K562 (cell line): ENCODE measurements around the gene GPR15. TPM values are rescaled to one million over a fixed set of nuclear protein-coding genes. Genes with fewer than 3 reads are reported as not detected.

Experiments
- CREB1 ChIP-seq, 2 experiments: sonication (generic) in 1 of 2; formaldehyde crosslinking in 1 of 2; IDR thresholded peaks; 2 replicates each; pipeline versions ENCODE4 v1.6.1 to v1.8.0; 2012 to 2022; ENCODE audit warnings: inconsistent platforms in 1 of 2, mild to moderate bottlenecking in 1 of 2, missing genetic modification reagents in 1 of 2, moderate library complexity in 1 of 2
- CTBP1 ChIP-seq: fragments of 450-650 bp; IDR thresholded peaks from 2 replicates; pipeline ENCODE4 v1.6.1; 2016; ENCODE audit warnings: borderline replicate concordance
- E2F5 ChIP-seq: sonication (generic); formaldehyde crosslinking; IDR thresholded peaks from 2 replicates; pipeline ENCODE4 v1.8.0; 2022; ENCODE audit warnings: mild to moderate bottlenecking, missing genetic modification reagents
- EGR1 ChIP-seq: fragments of 450-650 bp; conservative IDR thresholded peaks from 2 replicates; pipeline ENCODE4 v1.6.1; 2017; ENCODE audit warnings: mild to moderate bottlenecking
- ETV6 ChIP-seq, 3 experiments: fragments of 150-350 bp in 1 of 3; sonication (generic) in 1 of 3; formaldehyde crosslinking in 1 of 3; IDR thresholded peaks; 2 replicates each; pipeline versions ENCODE4 v1.6.1 to v1.8.0; 2014 to 2022; ENCODE audit warnings: borderline replicate concordance in 2 of 3, low read depth in 2 of 3, antibody characterized with exemption in 1 of 3, low read length in 1 of 3, mild to moderate bottlenecking in 1 of 3, missing genetic modification reagents in 1 of 3
- FOXP1 ChIP-seq: sonication (generic); formaldehyde crosslinking; IDR thresholded peaks from 2 replicates; pipeline ENCODE4 v1.8.0; 2022; ENCODE audit warnings: mild to moderate bottlenecking, missing genetic modification reagents
- KDM1A ChIP-seq, 2 experiments: fragments of 450-650 bp; IDR thresholded peaks; 2 replicates each; pipeline ENCODE4 v1.6.1; 2016; ENCODE audit warnings: mild to moderate bottlenecking in 2 of 2
- L3MBTL2 ChIP-seq: fragments of 450-650 bp; IDR thresholded peaks from 2 replicates; pipeline ENCODE4 v1.6.1; 2016; ENCODE audit warnings: mild to moderate bottlenecking, moderate library complexity
- POU5F1 ChIP-seq: fragments of 150-350 bp; IDR thresholded peaks from 2 replicates; pipeline ENCODE4 v1.6.1; 2014; ENCODE audit warnings: borderline replicate concordance, low read length, low read depth, mild to moderate bottlenecking; ENCODE audit not compliant: partially characterized antibody
- PYGO2 ChIP-seq: fragments of 450-650 bp; IDR thresholded peaks from 2 replicates; pipeline ENCODE4 v1.6.1; 2016; ENCODE audit warnings: mild to moderate bottlenecking, missing genetic modification characterization, moderate library complexity, missing compliant biosample characterization
- SP2 ChIP-seq: IDR thresholded peaks from 2 replicates; pipeline ENCODE4 v1.6.1; 2011; ENCODE audit warnings: mild to moderate bottlenecking, low read depth, low read length, moderate library complexity; ENCODE audit not compliant: poor library complexity, severe bottlenecking; ENCODE audit errors: extremely low read depth
- TGIF2 ChIP-seq: sonication (generic); formaldehyde crosslinking; IDR thresholded peaks from 2 replicates; pipeline ENCODE4 v1.8.1; 2022; ENCODE audit warnings: mild to moderate bottlenecking, missing genetic modification reagents, moderate library complexity
- WHSC1 ChIP-seq: IDR thresholded peaks from one replicate; pipeline ENCODE4 v1.6.1; 2012; ENCODE audit warnings: low read length, control low read depth, inconsistent platforms
- ZBTB33 ChIP-seq: sonication (generic); formaldehyde crosslinking; IDR thresholded peaks from 2 replicates; pipeline ENCODE4 v1.8.1; 2023; ENCODE audit warnings: mild to moderate bottlenecking, missing genetic modification reagents
- ZBTB43 ChIP-seq: sonication (generic); formaldehyde crosslinking; IDR thresholded peaks from 2 replicates; pipeline ENCODE4 v1.8.0; 2023; ENCODE audit warnings: mild to moderate bottlenecking, missing genetic modification reagents
- ZC3H4 ChIP-seq: sonication (generic); formaldehyde crosslinking; IDR thresholded peaks from 2 replicates; pipeline ENCODE4 v1.9.0; 2021; ENCODE audit warnings: missing genetic modification reagents, borderline replicate concordance
- ZNF174 ChIP-seq: fragments of 250-450 bp; sonication (Bioruptor Pico); IDR thresholded peaks from 2 replicates; pipeline ENCODE4 v1.4.0; 2020; ENCODE audit warnings: mild to moderate bottlenecking
- ZNF175 ChIP-seq: fragments of 200-800 bp; sonication (Bioruptor generic); IDR thresholded peaks from 2 replicates; pipeline ENCODE4 v1.6.1; 2016; ENCODE audit warnings: low read depth, mild to moderate bottlenecking, missing genetic modification characterization, missing compliant biosample characterization
- ZNF184 ChIP-seq: sonication (generic); formaldehyde crosslinking; IDR thresholded peaks from 2 replicates; pipeline ENCODE4 v1.5.0; 2020; ENCODE audit warnings: missing genetic modification reagents
- ZNF232 ChIP-seq: sonication (generic); formaldehyde crosslinking; IDR thresholded peaks from 2 replicates; pipeline ENCODE4 v1.8.0; 2022; ENCODE audit warnings: mild to moderate bottlenecking, missing genetic modification reagents
- ZNF239 ChIP-seq: fragments of 250-450 bp; sonication (Bioruptor Pico); IDR thresholded peaks from 2 replicates; pipeline ENCODE4 v1.4.0; 2020; ENCODE audit warnings: mild to moderate bottlenecking
- ZNF639 ChIP-seq, 2 experiments: fragments of 200-800 bp in 1 of 2; sonication (Bioruptor generic) in 1 of 2; sonication (generic) in 1 of 2; formaldehyde crosslinking in 1 of 2; IDR thresholded peaks in 1 of 2; conservative IDR thresholded peaks in 1 of 2; 2 replicates each; pipeline versions ENCODE4 v1.5.0 to v1.6.1; 2016 to 2020; ENCODE audit warnings: missing compliant biosample characterization in 1 of 2, missing genetic modification characterization in 1 of 2, missing genetic modification reagents in 1 of 2
- ZNF696 ChIP-seq: fragments of 250-450 bp; sonication (Bioruptor Pico); conservative IDR thresholded peaks from 2 replicates; pipeline ENCODE4 v1.4.0; 2020; ENCODE audit warnings: mild to moderate bottlenecking, moderate library complexity
- ZZZ3 ChIP-seq: fragments of 450-650 bp; IDR thresholded peaks from 2 replicates; pipeline ENCODE4 v1.6.1; 2016; ENCODE audit warnings: antibody characterized with exemption, mild to moderate bottlenecking, moderate library complexity
- polyA plus RNA-seq, 8 experiments: library from polyadenylated mRNA; depleted of rRNA in 4 of 8; stranded (reverse) in 5 of 8; unstranded in 3 of 8; fragments of >200 nt; fragmentation: Nextera tagmentation in 2 of 8; fragmentation: Illumina TruSeq in 1 of 8; extraction: Ambion mirVana in 2 of 8; extraction: Trizol in 1 of 8; gene quantifications; 2 replicates each; pipeline versions ENCODE4 v1.2.1 to v1.2.3, GENCODE V29; 2011 to 2014; ENCODE audit warnings: inconsistent platforms in 1 of 8, missing spikeins in 1 of 8
- total RNA-seq, 7 experiments: library from RNA; depleted of rRNA in 6 of 7; stranded (reverse); fragments of >200 nt in 6 of 7; fragmentation: Illumina TruSeq in 2 of 7; extraction: Trizol in 2 of 7; gene quantifications; 2 replicates each; pipeline versions ENCODE4 v1.2.1 to v1.2.3, GENCODE V29; 2011 to 2021; ENCODE audit warnings: low replicate concordance in 1 of 7

Gene GPR15
- total and polyA plus RNA-seq, 9 of the 15 experiments (the other 6 are each of a cell fraction or from before 2014, with no cell fraction given), result 0.13 TPM; not detected in 8

- no peak for TF ChIP-seq ZNF639 (CRISPR knock-in tag; conservative IDR thresholded peaks at IDR 0.05 in 1 of 2, IDR thresholded peaks at IDR 0.05 in 1 of 2)
- TF ChIP-seq ZBTB33 (CRISPR knock-in tag), result no peak
- no peak for TF ChIP-seq ZNF175 (CRISPR knock-in tag)
- TF ChIP-seq TGIF2 (CRISPR knock-in tag), result no peak
- peak; percentile 45 to 58; a peak in 2 of 4 replicates for TF ChIP-seq KDM1A (IDR thresholded peaks at IDR 0.05)
- no peak; the same call in 1 of the 2 replicates for TF ChIP-seq CTBP1
- TF ChIP-seq ZZZ3, result no peak
- peak in 1 of 2 experiments; percentile 30; a peak in 1 of 4 replicates for TF ChIP-seq ETV6 (IDR thresholded peaks at IDR 0.05; ENCODE audit: borderline replicate concordance in 1 of 2, low read depth in 2 of 2, low read length in 1 of 2)
- TF ChIP-seq ETV6 (CRISPR knock-in tag; IDR thresholded peaks at IDR 0.05; ENCODE audit: borderline replicate concordance), result no peak
- TF ChIP-seq FOXP1 (CRISPR knock-in tag), result no peak
- TF ChIP-seq ZC3H4 (CRISPR knock-in tag), result no peak
- TF ChIP-seq L3MBTL2, result peak; percentile 89
- TF ChIP-seq ZNF696, result no peak
- TF ChIP-seq SP2, result no peak
- no peak for TF ChIP-seq ZBTB43 (CRISPR knock-in tag)
- no peak for TF ChIP-seq ZNF174 (CRISPR knock-in tag)
- TF ChIP-seq E2F5, result no peak
- TF ChIP-seq PYGO2 (tag), result no peak
- no peak for TF ChIP-seq EGR1
- TF ChIP-seq CREB1 (IDR thresholded peaks at IDR 0.05), result peak; percentile 26; the same call in 1 of the 2 replicates
- no peak for TF ChIP-seq CREB1 (CRISPR knock-in tag; IDR thresholded peaks at IDR 0.05)
- no peak for TF ChIP-seq POU5F1
- no peak for TF ChIP-seq ZNF239
- no peak for TF ChIP-seq WHSC1
- TF ChIP-seq ZNF232 (CRISPR knock-in tag), result no peak
- TF ChIP-seq ZNF184 (CRISPR knock-in tag), result no peak
Measured at GRCh38 chr3:98551754-98552153, 20.0 kb downstream of the GPR15 start (continued).
